Measurements from ENCODE around the gene GPR82. TPM values are rescaled to one million over a fixed set of nuclear protein-coding genes. Genes with fewer than 3 reads are reported as not detected.

Gene GPR82
- total RNA-seq, 2 donors from 2014 or later = 0.52 TPM; not detected in 1

- Histone ChIP-seq H3K4me3 (no peak overlapping the region), H3K4me1 (peaks cover 16% of the 10 kb centered on the region), H3K36me3 (replicated peaks in 1 of 2; ENCODE audit: insufficient read depth in 1 of 2, low read depth in 2 of 2) (no peaks in the 10 kb centered on the region), H3K27ac (no peak overlapping the region), H3K9me3 (no peaks in the 10 kb centered on the region), H3K27me3 (no peaks in the 10 kb centered on the region)
- no peak for TF ChIP-seq CTCF (IDR thresholded peaks at IDR 0.05)
- no peak for TF ChIP-seq POLR2A (IDR thresholded peaks at IDR 0.05)
- DNase-seq (no peak), ATAC-seq (no peak)
- intact Hi-C loops (cut with DNase I) = no loop called here
- 80 to 100% methylated on average over 1 of the region's 2 CpGs for WGBS, 2 donors
Observed at GRCh38 chrX:41758401-41758800, 34.4 kb downstream of the GPR82 start.

- no peak for DNase-seq
- no peaks in the 10 kb centered on the region for H3K27me3 ChIP-seq
- H3K4me1 ChIP-seq = peaks cover 16% of the 10 kb centered on the region
- 53 to 57% methylated on average over 3 of the region's 3 CpGs for WGBS, 2 donors
- intact Hi-C loops (cut with DNase I) = no loop called here
- H3K9me3 ChIP-seq = no peaks in the 10 kb centered on the region
- H3K4me3 ChIP-seq = no peak overlapping the region
- H3K36me3 ChIP-seq (replicated peaks in 1 of 2; ENCODE audit: insufficient read depth in 1 of 2, low read depth in 2 of 2) = no peaks in the 10 kb centered on the region
- no peak for ATAC-seq
- no peak overlapping the region for H3K27ac ChIP-seq
- TF ChIP-seq POLR2A (IDR thresholded peaks at IDR 0.05) (no peak), CTCF (IDR thresholded peaks at IDR 0.05) (peak in 6 of 7 experiments; percentile 24 to 48 (median 41))
Observed at GRCh38 chrX:41759817-41760216, 35.8 kb downstream of the GPR82 start.

GRCh38 chrX:41761169-41761568 lies 37.2 kb downstream of the GPR82 start:
- Histone ChIP-seq H3K4me1 (peaks cover 20% of the 10 kb centered on the region), H3K27ac (peak overlapping the region in 3 of 4 donors; percentile 32 to 70 (median 50)), H3K9me3 (no peaks in the 10 kb centered on the region), H3K4me3 (no peak overlapping the region), H3K36me3 (replicated peaks in 1 of 2; ENCODE audit: insufficient read depth in 1 of 2, low read depth in 2 of 2) (no peaks in the 10 kb centered on the region), H3K27me3 (no peaks in the 10 kb centered on the region)
- no peak for DNase-seq
- intact Hi-C loops (cut with DNase I) = no loop called here
- no peak for TF ChIP-seq CTCF (IDR thresholded peaks at IDR 0.05)
- TF ChIP-seq POLR2A (IDR thresholded peaks at IDR 0.05) = no peak
- ATAC-seq = peak; percentile 77
- 11 to 19% methylated on average over 3 of the region's 3 CpGs for WGBS, 2 donors

GRCh38 chrX:41761702-41762101 lies 37.7 kb downstream of the GPR82 start:
- TF ChIP-seq CTCF (IDR thresholded peaks at IDR 0.05) (no peak), POLR2A (IDR thresholded peaks at IDR 0.05) (no peak)
- Histone ChIP-seq H3K4me1 (peaks cover 20% of the 10 kb centered on the region), H3K36me3 (replicated peaks in 1 of 2; ENCODE audit: insufficient read depth in 1 of 2, low read depth in 2 of 2) (no peaks in the 10 kb centered on the region), H3K9me3 (no peaks in the 10 kb centered on the region), H3K27ac (peak overlapping the region in 3 of 4 donors; percentile 32 to 70 (median 50)), H3K27me3 (no peaks in the 10 kb centered on the region), H3K4me3 (no peak overlapping the region)
- ATAC-seq (no peak), DNase-seq (no peak)
- intact Hi-C loops (cut with DNase I) = no loop called here

- ATAC-seq = no peak
- no peak for DNase-seq
- Histone ChIP-seq H3K27ac (no peak overlapping the region), H3K9me3 (no peaks in the 10 kb centered on the region), H3K4me3 (no peak overlapping the region), H3K36me3 (replicated peaks in 1 of 2; ENCODE audit: insufficient read depth in 1 of 2, low read depth in 2 of 2) (no peaks in the 10 kb centered on the region), H3K27me3 (no peaks in the 10 kb centered on the region), H3K4me1 (peaks cover 7% of the 10 kb centered on the region)
- intact Hi-C loops (cut with DNase I) = no loop called here
- WGBS, 2 donors = 8 to 20% methylated on average over 1 of the region's 1 CpG
- no peak for TF ChIP-seq POLR2A (IDR thresholded peaks at IDR 0.05)
- no peak for TF ChIP-seq CTCF (IDR thresholded peaks at IDR 0.05)
Observed at GRCh38 chrX:41779030-41779564, 55.1 kb downstream of the GPR82 start.

Measured in body of pancreas (tissue), 4 donors.